NCI-H1694 (cell line): ENCODE results near the gene XRCC1.
"Not testable (repeated sequence)": the region's sequence is repeated elsewhere in the genome, so short reads cannot be mapped to it uniquely, and the experiment has no call there.

Source experiments
- DNase-seq: peaks from one replicate; lab custom pipeline; 2025; lab: John Stamatoyannopoulos, UW

XRCC1 gene

GRCh38 chr19:43546581-43546980, 28.7 kb downstream of the XRCC1 start:
- DNase-seq = no peak

GRCh38 chr19:43545981-43546380, 29.3 kb downstream of the XRCC1 start:
- no peak for DNase-seq

- no peak for DNase-seq
Measured at GRCh38 chr19:43545276-43545675, 30.1 kb downstream of the XRCC1 start.

- no peak for DNase-seq
Measured at GRCh38 chr19:43544077-43544476, 31.2 kb downstream of the XRCC1 start.

GRCh38 chr19:43541920-43542650, 33.2 kb downstream of the XRCC1 start:
- no peak for DNase-seq

- DNase-seq = no peak
Measured at GRCh38 chr19:43540381-43540780, 34.9 kb downstream of the XRCC1 start.

- DNase-seq = no peak
Measured at GRCh38 chr19:43538922-43539321, 36.4 kb downstream of the XRCC1 start.

- DNase-seq = peak; percentile 14
Measured at GRCh38 chr19:43534816-43535761, 40.2 kb downstream of the XRCC1 start.

- no peak for DNase-seq
Measured at GRCh38 chr19:43534305-43534815, 41.0 kb downstream of the XRCC1 start.

GRCh38 chr19:43533546-43534304, 41.6 kb downstream of the XRCC1 start:
- DNase-seq = peak; percentile 93

- peak; percentile 84 for DNase-seq
Measured at GRCh38 chr19:43532962-43533545, 42.3 kb downstream of the XRCC1 start, which contains the start of gene ZNF575. TSS of gene ZNF575 (plus strand) at chr19:43533188. CDS start at chr19:43534423, 1,235 bp downstream.

GRCh38 chr19:43532571-43532961, 42.8 kb downstream of the XRCC1 start:
- DNase-seq = peak; percentile 79

- DNase-seq = no peak
Measured at GRCh38 chr19:43527860-43528622, 47.3 kb downstream of the XRCC1 start.

- peak; percentile 11 for DNase-seq
Measured at GRCh38 chr19:43526884-43527859, 48.2 kb downstream of the XRCC1 start, which contains the start of gene ETHE1. TSS of gene ETHE1 (minus strand) at chr19:43527201. CDS start at chr19:43527177, 24 bp downstream.

GRCh38 chr19:43525836-43526771, 49.2 kb downstream of the XRCC1 start:
- DNase-seq = no peak

GRCh38 chr19:43524922-43525835, 50.1 kb downstream of the XRCC1 start:
- DNase-seq = no peak

- not testable (repeated sequence) for DNase-seq
Measured at GRCh38 chr19:43523696-43524095, 51.6 kb downstream of the XRCC1 start.
